Measurements from ENCODE around the gene FAM181B. TPM values are rescaled to one million over a fixed set of nuclear protein-coding genes. Genes with fewer than 3 reads are reported as not detected.
"Not testable (repeated sequence)": the region's sequence is repeated elsewhere in the genome, so short reads cannot be mapped to it uniquely, and the experiment has no call there.

Gene FAM181B
- polyA plus RNA-seq, 4 donors, result 0.22 to 5.4 (median 0.49) TPM; not detected in 1

GRCh38 chr11:82714346-82715174, 19.1 kb downstream of the FAM181B start:
- DNase-seq (no peak), FAIRE-seq (no peak)
- H3K27ac ChIP-seq (ENCODE audit: low read depth in 1 of 3, low read length in 2 of 3), result no peak overlapping the region
- no peaks in the 10 kb centered on the region for H3K9me3 ChIP-seq (ENCODE audit: control insufficient read depth in 2 of 2, insufficient read depth in 1 of 2, low read depth in 1 of 2, low read length in 1 of 2)
- H3K4me3 ChIP-seq (ENCODE audit: low read depth in 1 of 3, low read length in 3 of 3), result no peak overlapping the region
- H3K4me1 ChIP-seq (ENCODE audit: control insufficient read depth in 3 of 3, insufficient read depth in 2 of 3, low read depth in 1 of 3, low read length in 2 of 3), result no peaks in the 10 kb centered on the region
- H3K36me3 ChIP-seq (ENCODE audit: control insufficient read depth in 3 of 3, insufficient read depth in 2 of 3, low read depth in 1 of 3, low read length in 3 of 3), result no peaks in the 10 kb centered on the region
- WGBS, 3 donors, result 59 to 65% (median 63%) methylated on average over 14 of the region's 14 CpGs
- H3K27me3 ChIP-seq (ENCODE audit: control insufficient read depth in 3 of 3, insufficient read depth in 3 of 3, low read length in 3 of 3), result peaks cover 0 to 6% (median 0%) of the 10 kb centered on the region in 3 donors

DNA sequence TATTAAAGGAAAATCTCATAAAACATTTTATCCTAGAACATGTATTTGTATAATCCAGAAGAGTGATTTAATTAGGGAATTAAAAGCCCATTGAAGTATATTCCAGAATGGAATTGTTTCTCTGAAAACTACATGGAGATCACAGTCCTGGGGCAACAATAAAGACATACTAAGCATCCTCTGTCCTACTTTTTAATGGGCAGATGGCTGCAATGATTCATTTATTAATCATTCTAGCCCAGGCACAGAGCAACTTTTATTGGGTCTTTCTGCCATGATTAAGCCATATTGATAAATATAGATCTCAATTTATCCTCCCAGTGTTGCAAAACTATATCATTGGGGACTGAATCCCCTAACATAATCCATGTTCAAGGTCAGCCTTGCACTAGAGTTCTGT, 22.0 kb downstream of the FAM181B start:
- Histone ChIP-seq H3K9me3 (ENCODE audit: control insufficient read depth in 2 of 2, insufficient read depth in 1 of 2, low read depth in 1 of 2, low read length in 1 of 2) (no peaks in the 10 kb centered on the region), H3K4me3 (ENCODE audit: low read depth in 1 of 3, low read length in 3 of 3) (no peak overlapping the region), H3K27me3 (ENCODE audit: control insufficient read depth in 3 of 3, insufficient read depth in 3 of 3, low read length in 3 of 3) (peaks cover 0 to 6% (median 0%) of the 10 kb centered on the region in 3 donors), H3K36me3 (ENCODE audit: control insufficient read depth in 3 of 3, insufficient read depth in 2 of 3, low read depth in 1 of 3, low read length in 3 of 3) (no peaks in the 10 kb centered on the region), H3K4me1 (ENCODE audit: control insufficient read depth in 3 of 3, insufficient read depth in 2 of 3, low read depth in 1 of 3, low read length in 2 of 3) (no peaks in the 10 kb centered on the region), H3K27ac (ENCODE audit: low read depth in 1 of 3, low read length in 2 of 3) (no peak overlapping the region)
- no peak for DNase-seq
- FAIRE-seq, result no peak

DNA sequence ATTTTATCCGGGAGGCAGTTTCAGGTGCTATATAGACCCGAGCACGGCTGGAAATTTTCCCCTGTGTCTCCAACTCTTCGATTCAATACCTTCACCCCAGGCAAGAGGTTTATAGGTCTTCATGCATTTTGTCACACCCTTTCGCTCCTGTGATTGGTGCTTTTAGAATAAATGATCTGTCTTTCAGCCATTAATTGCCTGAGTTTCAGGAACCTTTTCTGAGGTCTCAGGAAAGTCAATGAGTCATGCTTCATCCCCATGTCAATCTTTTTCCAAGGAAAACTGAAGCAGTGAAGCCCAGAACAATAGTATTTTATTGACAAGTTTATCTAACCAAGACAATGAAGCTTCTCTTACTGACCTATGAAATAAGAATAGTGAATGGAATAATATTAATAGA, 29.9 kb downstream of the FAM181B start:
- H3K27ac ChIP-seq (ENCODE audit: low read depth in 1 of 3, low read length in 2 of 3), result no peak overlapping the region
- no peaks in the 10 kb centered on the region for H3K4me1 ChIP-seq (ENCODE audit: control insufficient read depth in 3 of 3, insufficient read depth in 2 of 3, low read depth in 1 of 3, low read length in 2 of 3)
- FAIRE-seq, result no peak
- no peak for DNase-seq
- WGBS, 3 donors, result 82 to 91% (median 83%) methylated on average over 5 of the region's 5 CpGs
- H3K27me3 ChIP-seq (ENCODE audit: control insufficient read depth in 3 of 3, insufficient read depth in 3 of 3, low read length in 3 of 3), result peaks cover 0 to 6% (median 0%) of the 10 kb centered on the region in 3 donors
- no peaks in the 10 kb centered on the region for H3K36me3 ChIP-seq (ENCODE audit: control insufficient read depth in 3 of 3, insufficient read depth in 2 of 3, low read depth in 1 of 3, low read length in 3 of 3)
- H3K9me3 ChIP-seq (ENCODE audit: control insufficient read depth in 2 of 2, insufficient read depth in 1 of 2, low read depth in 1 of 2, low read length in 1 of 2), result no peaks in the 10 kb centered on the region
- H3K4me3 ChIP-seq (ENCODE audit: low read depth in 1 of 3, low read length in 3 of 3), result no peak overlapping the region

DNA sequence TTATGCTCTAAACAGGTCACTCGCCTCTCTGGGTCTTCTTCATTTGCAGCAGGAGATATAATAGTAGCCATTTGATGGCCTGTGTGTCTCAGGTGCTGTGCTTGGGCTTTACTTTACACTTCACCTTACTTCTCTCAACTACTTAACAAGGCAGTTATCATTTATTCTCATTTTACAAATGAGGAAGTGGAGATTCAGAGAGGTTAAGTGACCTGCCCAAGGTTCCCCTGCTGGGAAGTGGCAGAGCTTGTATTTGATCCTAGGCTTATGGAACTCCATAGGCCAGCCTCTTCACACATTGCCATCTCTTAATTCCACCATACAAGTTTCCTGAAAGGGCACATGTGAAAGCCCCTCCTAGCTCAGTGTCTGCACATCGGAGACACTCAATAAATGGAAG, 30.4 kb downstream of the FAM181B start:
- Histone ChIP-seq H3K27ac (ENCODE audit: low read depth in 1 of 3, low read length in 2 of 3) (no peak overlapping the region), H3K27me3 (ENCODE audit: control insufficient read depth in 3 of 3, insufficient read depth in 3 of 3, low read length in 3 of 3) (peaks cover 0 to 6% (median 0%) of the 10 kb centered on the region in 3 donors), H3K36me3 (ENCODE audit: control insufficient read depth in 3 of 3, insufficient read depth in 2 of 3, low read depth in 1 of 3, low read length in 3 of 3) (no peaks in the 10 kb centered on the region), H3K4me3 (ENCODE audit: low read depth in 1 of 3, low read length in 3 of 3) (no peak overlapping the region), H3K9me3 (ENCODE audit: control insufficient read depth in 2 of 2, insufficient read depth in 1 of 2, low read depth in 1 of 2, low read length in 1 of 2) (no peaks in the 10 kb centered on the region), H3K4me1 (ENCODE audit: control insufficient read depth in 3 of 3, insufficient read depth in 2 of 3, low read depth in 1 of 3, low read length in 2 of 3) (no peaks in the 10 kb centered on the region)
- FAIRE-seq (no peak), DNase-seq (no peak)
- WGBS, 3 donors, result 85 to 94% (median 94%) methylated on average over 2 of the region's 2 CpGs

GRCh38 chr11:82701847-82702520, 31.7 kb downstream of the FAM181B start:
- WGBS, 3 donors, result 46 to 52% (median 49%) methylated on average over 7 of the region's 7 CpGs
- DNase-seq, result peak; percentile 32 to 35
- Histone ChIP-seq H3K27ac (ENCODE audit: low read depth in 1 of 3, low read length in 2 of 3) (no peak overlapping the region), H3K4me3 (ENCODE audit: low read depth in 1 of 3, low read length in 3 of 3) (no peak overlapping the region), H3K4me1 (ENCODE audit: control insufficient read depth in 3 of 3, insufficient read depth in 2 of 3, low read depth in 1 of 3, low read length in 2 of 3) (no peaks in the 10 kb centered on the region), H3K9me3 (ENCODE audit: control insufficient read depth in 2 of 2, insufficient read depth in 1 of 2, low read depth in 1 of 2, low read length in 1 of 2) (no peaks in the 10 kb centered on the region), H3K27me3 (ENCODE audit: control insufficient read depth in 3 of 3, insufficient read depth in 3 of 3, low read length in 3 of 3) (peaks cover 0 to 6% (median 0%) of the 10 kb centered on the region in 3 donors), H3K36me3 (ENCODE audit: control insufficient read depth in 3 of 3, insufficient read depth in 2 of 3, low read depth in 1 of 3, low read length in 3 of 3) (no peaks in the 10 kb centered on the region)
- no peak for FAIRE-seq

DNA sequence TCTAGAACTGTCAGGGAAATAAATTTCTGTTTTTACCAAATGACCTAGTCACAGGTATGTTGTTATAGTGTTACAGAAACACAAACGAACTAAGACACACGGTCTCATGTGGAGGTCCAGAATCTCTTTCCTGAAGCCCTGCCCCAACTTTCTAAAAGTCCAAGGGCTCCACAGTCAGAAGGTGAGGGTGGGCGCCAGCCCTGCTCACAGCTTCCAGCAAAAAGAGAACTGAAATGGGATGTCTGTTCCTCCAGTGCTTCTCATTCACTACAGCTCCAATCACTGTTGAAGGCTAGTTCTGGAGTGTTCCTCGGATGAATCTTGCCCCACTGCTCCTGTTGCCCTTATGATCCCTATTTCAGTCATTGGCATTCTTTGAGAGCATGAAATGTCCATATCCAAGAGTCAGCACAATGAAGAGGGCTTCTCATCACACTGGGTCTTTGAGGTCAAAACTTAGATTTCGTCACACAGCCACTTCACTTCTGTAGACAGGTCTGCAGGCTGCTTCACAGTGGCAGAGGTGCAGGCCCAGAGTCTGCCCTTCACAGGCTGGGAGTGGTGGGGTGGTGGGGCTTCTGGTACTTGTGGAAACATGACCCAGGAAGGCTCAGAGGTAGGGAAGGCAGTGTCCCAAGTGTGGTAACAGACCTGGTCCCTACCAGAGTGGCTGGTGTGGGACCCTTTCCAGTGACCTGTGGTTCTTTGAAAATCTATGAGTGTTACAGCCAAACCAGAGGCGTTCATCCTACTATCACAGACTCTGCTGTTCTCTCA, 34.9 kb downstream of the FAM181B start:
- Histone ChIP-seq H3K36me3 (ENCODE audit: control insufficient read depth in 3 of 3, insufficient read depth in 2 of 3, low read depth in 1 of 3, low read length in 3 of 3) (no peaks in the 10 kb centered on the region), H3K4me1 (ENCODE audit: control insufficient read depth in 3 of 3, insufficient read depth in 2 of 3, low read depth in 1 of 3, low read length in 2 of 3) (no peaks in the 10 kb centered on the region), H3K4me3 (ENCODE audit: low read depth in 1 of 3, low read length in 3 of 3) (no peak overlapping the region), H3K27me3 (ENCODE audit: control insufficient read depth in 3 of 3, insufficient read depth in 3 of 3, low read length in 3 of 3) (peaks cover 0 to 9% (median 0%) of the 10 kb centered on the region in 3 donors), H3K9me3 (ENCODE audit: control insufficient read depth in 2 of 2, insufficient read depth in 1 of 2, low read depth in 1 of 2, low read length in 1 of 2) (no peaks in the 10 kb centered on the region), H3K27ac (ENCODE audit: low read depth in 1 of 3, low read length in 2 of 3) (no peak overlapping the region)
- DNase-seq, result no peak
- FAIRE-seq, result no peak
- WGBS, 3 donors, result 58 to 64% (median 59%) methylated on average over 6 of the region's 6 CpGs

GRCh38 chr11:82692981-82693380, 40.7 kb downstream of the FAM181B start:
- Histone ChIP-seq H3K27me3 (ENCODE audit: control insufficient read depth in 3 of 3, insufficient read depth in 3 of 3, low read length in 3 of 3) (peaks cover 0 to 6% (median 0%) of the 10 kb centered on the region in 3 donors), H3K4me1 (ENCODE audit: control insufficient read depth in 3 of 3, insufficient read depth in 2 of 3, low read depth in 1 of 3, low read length in 2 of 3) (no peaks in the 10 kb centered on the region), H3K27ac (ENCODE audit: low read depth in 1 of 3, low read length in 2 of 3) (no peak overlapping the region), H3K4me3 (ENCODE audit: low read depth in 1 of 3, low read length in 3 of 3) (no peak overlapping the region), H3K36me3 (ENCODE audit: control insufficient read depth in 3 of 3, insufficient read depth in 2 of 3, low read depth in 1 of 3, low read length in 3 of 3) (no peaks in the 10 kb centered on the region), H3K9me3 (ENCODE audit: control insufficient read depth in 2 of 2, insufficient read depth in 1 of 2, low read depth in 1 of 2, low read length in 1 of 2) (no peaks in the 10 kb centered on the region)
- no peak for DNase-seq
- FAIRE-seq, result no peak

DNA sequence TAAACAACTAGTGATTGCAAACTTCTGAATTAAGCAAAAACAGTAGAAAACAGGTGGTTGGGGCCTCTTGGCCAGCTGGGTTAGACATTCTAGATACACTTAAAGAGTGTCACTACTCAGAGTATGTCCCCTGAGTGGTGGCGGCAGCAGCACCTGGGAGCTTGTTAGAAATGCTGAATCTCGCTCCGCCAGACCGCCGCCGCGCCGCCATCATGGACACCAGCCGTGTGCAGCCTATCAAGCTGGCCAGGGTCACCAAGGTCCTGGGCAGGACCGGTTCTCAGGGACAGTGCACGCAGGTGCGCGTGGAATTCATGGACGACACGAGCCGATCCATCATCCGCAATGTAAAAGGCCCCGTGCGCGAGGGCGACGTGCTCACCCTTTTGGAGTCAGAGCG, 44.3 kb downstream of the FAM181B start:
- peak overlapping the region in 1 of 3 donors; percentile 24 for H3K4me3 ChIP-seq (ENCODE audit: low read depth in 1 of 3, low read length in 3 of 3)
- not testable (repeated sequence) for H3K27ac ChIP-seq (ENCODE audit: low read depth in 1 of 3, low read length in 2 of 3); FAIRE-seq; H3K27me3 ChIP-seq (ENCODE audit: control insufficient read depth in 3 of 3, insufficient read depth in 3 of 3, low read length in 3 of 3); H3K36me3 ChIP-seq (ENCODE audit: control insufficient read depth in 3 of 3, insufficient read depth in 2 of 3, low read depth in 1 of 3, low read length in 3 of 3); H3K9me3 ChIP-seq (ENCODE audit: control insufficient read depth in 2 of 2, insufficient read depth in 1 of 2, low read depth in 1 of 2, low read length in 1 of 2); H3K4me1 ChIP-seq (ENCODE audit: control insufficient read depth in 3 of 3, insufficient read depth in 2 of 3, low read depth in 1 of 3, low read length in 2 of 3); DNase-seq
- 88 to 99% (median 98%) methylated on average over 11 to 23 of the region's 23 CpGs for WGBS, 3 donors
